Stimulated activated CD8-positive, alpha-beta memory T cell treated with anti-CD3 and anti-CD28 coated beads, Interleukin-12 subunit alpha, Interleukin-12 subunit beta, amount 100 ng/mL, for 24 hours (primary cell): ENCODE measurements around the gene NUDT22.

Experiments
- DNase-seq: peaks from one replicate; pipeline ENCODE4 v3.0.0-alpha.2; 2020; ENCODE audit errors: extremely low read depth

Gene NUDT22

GRCh38 chr11:64254326-64254725 is 28.3 kb downstream of the NUDT22 start:
- no peak for DNase-seq

- DNase-seq: no peak
These were observed 29.4 kb downstream of the NUDT22 start for GRCh38 chr11:64255135-64256128.

- no peak for DNase-seq
These were observed 30.2 kb downstream of the NUDT22 start for GRCh38 chr11:64256300-64256699.

GRCh38 chr11:64258356-64258755 is 32.3 kb downstream of the NUDT22 start:
- no peak for DNase-seq

- no peak for DNase-seq
These were observed 33.0 kb downstream of the NUDT22 start for GRCh38 chr11:64258946-64259532.

- no peak for DNase-seq
These were observed 33.5 kb downstream of the NUDT22 start for GRCh38 chr11:64259533-64260067.

- DNase-seq: no peak
These were observed 34.2 kb downstream of the NUDT22 start for GRCh38 chr11:64260147-64260708.

GRCh38 chr11:64261556-64262080 is 35.5 kb downstream of the NUDT22 start:
- DNase-seq: no peak

- DNase-seq: no peak
These were observed 36.4 kb downstream of the NUDT22 start for GRCh38 chr11:64262271-64263002.

- DNase-seq: no peak
These were observed 37.2 kb downstream of the NUDT22 start for GRCh38 chr11:64263021-64263946.

GRCh38 chr11:64263947-64264317 is 37.9 kb downstream of the NUDT22 start:
- no peak for DNase-seq

GRCh38 chr11:64264371-64264852 is 38.3 kb downstream of the NUDT22 start:
- DNase-seq: no peak

- no peak for DNase-seq
These were observed 39.4 kb downstream of the NUDT22 start for GRCh38 chr11:64265176-64266160.

- DNase-seq: no peak
These were observed 40.3 kb downstream of the NUDT22 start for GRCh38 chr11:64266339-64266738.

- DNase-seq: no peak
These were observed 41.3 kb downstream of the NUDT22 start for GRCh38 chr11:64267207-64267945.

- DNase-seq: no peak
These were observed 42.2 kb downstream of the NUDT22 start for GRCh38 chr11:64268025-64268892.

GRCh38 chr11:64268893-64269539 is 42.9 kb downstream of the NUDT22 start:
- no peak for DNase-seq
